ENCODE measurements around the gene ORC3. TPM values are rescaled to one million over a fixed set of nuclear protein-coding genes. Genes with fewer than 3 reads are reported as not detected.
A peak's percentile ranks its signal among the peaks of the same experiment; 100 is the strongest.
"Not testable (repeated sequence)": the region's sequence is repeated elsewhere in the genome, so short reads cannot be mapped to it uniquely, and the experiment has no call there.

Gene ORC3
- total RNA-seq, 4 donors from 2014 or later, result 11.4 to 21.6 (median 13.9) TPM

DNA sequence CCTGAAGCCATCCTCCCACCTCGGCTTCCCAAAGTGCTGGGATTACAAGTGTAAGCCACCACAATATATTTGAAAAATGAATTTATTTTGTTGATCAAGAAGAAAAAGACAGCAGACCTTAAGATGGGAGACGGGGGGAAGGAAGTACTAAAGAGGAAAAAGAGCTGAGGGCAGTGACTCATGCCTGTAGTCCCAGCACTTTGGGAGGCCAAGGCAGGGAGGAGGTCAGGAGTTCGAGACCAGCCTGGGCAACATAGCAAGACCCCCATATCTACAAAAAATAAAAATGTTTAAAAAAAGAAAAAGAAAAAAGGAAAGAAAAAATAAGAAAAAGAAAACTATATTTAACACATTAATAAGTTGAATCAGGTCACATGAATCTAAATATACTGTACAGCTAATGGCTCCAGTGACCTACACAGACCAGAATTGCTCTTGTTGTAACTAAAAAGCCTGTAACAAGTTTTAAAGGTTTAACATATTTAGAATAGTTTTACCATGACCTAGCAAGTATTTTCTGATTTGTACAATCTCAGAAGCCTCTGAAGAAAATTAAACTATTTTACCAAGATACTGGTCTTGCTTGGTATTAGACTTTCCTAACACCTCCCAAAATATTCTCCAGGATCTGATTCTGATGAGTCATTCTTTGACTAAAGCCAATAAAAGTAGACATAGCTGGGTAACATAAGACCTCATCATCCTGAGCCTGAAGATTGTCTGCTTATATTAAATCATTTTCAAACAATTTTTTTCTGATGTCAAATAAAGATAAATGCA, 116.4 kb downstream of the ORC3 start:
- TF ChIP-seq CTCF (IDR thresholded peaks at IDR 0.05), result no peak
- DNase-seq (ENCODE audit: low spot score) (no peak), ATAC-seq (ENCODE audit: low FRiP score) (peak; percentile 27)

DNA sequence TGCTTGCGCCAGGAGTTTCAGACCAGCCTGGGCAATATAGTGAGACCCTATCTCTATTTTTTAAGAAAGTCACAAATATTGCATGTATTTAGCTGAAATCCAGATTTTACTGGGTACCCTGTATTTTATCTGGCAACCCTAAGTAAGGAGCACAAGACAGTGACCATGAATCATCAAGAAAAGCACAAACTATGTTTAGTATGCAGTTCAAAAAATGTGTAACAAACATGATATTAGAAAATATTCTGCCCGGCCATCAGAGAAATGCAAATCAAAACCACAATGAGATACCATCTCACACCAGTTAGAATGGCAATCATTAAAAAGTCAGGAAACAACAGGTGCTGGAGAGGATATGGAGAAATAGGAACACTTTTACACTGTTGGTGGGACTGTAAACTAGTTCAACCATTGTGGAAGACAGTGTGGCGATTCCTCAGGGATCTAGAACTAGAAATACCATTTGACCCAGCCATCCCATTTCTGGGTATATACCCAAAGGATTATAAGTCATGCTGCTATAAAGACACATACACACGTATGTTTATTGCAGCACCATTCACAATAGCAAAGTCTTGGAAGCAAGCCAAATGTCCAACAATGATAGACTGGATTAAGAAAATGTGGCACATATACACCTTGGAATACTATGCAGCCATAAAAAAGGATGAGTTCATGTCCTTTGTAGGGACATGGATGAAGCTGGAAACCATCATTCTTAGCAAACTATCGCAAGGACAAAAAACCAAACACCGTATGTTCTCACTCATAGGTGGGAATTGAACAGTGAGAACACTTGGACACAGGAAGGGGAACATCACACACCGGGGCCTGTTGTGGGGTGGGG, 118.9 kb downstream of the ORC3 start:
- not testable (repeated sequence) for ATAC-seq (ENCODE audit: low FRiP score); DNase-seq (ENCODE audit: low spot score)

- ATAC-seq (ENCODE audit: low FRiP score), result no peak
- no peak for TF ChIP-seq CTCF (IDR thresholded peaks at IDR 0.05)
These were observed 120.2 kb downstream of the ORC3 start for GRCh38 chr6:87710090-87710489.

GRCh38 chr6:87712713-87713112, 122.8 kb downstream of the ORC3 start:
- not testable (repeated sequence) for DNase-seq (ENCODE audit: low spot score); ATAC-seq (ENCODE audit: low FRiP score)

More at GRCh38 chr6:87710090-87710489, 120.2 kb downstream of the ORC3 start:
- DNase-seq (ENCODE audit: low spot score), result no peak

DNA sequence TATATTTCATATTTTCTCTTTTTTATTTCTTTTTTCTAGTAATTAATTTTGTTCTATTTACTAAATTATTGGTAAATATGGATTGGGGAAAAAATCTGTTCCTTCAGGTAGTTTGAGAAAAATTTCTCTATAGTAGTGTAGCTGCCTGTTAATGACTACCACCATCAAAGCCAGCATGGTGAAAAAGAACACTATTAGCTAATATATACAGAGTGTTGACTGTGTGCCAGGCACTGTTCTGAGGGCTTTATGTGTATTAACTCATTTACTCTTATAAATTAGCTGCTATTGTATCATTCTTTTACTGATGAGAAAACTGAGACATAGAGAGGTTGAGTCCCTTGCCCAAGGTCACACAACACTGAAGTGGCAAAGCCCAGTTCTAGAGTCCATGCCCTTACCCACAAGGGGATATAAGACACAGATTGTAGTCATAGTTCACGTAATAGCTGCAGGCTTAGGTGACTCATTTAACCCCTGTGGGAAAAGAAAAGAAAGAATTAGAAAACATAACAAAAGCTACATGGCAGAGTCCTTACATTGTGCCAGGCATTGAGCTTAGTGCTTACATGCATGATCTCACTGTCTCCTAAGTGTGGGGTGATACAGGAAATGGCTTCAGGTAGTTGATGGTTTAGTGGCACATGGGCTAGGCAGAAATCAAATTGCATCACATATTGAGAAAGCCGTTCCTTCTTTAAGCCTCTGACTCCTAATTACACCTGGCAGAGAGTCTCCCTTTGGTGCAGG, 124.3 kb downstream of the ORC3 start:
- no peak for TF ChIP-seq CTCF (IDR thresholded peaks at IDR 0.05)
- ATAC-seq (ENCODE audit: low FRiP score), result no peak
- DNase-seq (ENCODE audit: low spot score), result no peak

Other genes starting within 250 kb of the ORC3 start
- gene C6orf163, start 245.3 kb upstream of the ORC3 start, total RNA-seq, result 1 to 10 TPM; 1.7 to 7.4 (median 2.0) TPM
- under 1 TPM in 1 of 4 donors, not detected in 3; 0.37 TPM for gene CFAP206, start 182.2 kb upstream of the ORC3 start, total RNA-seq
- gene SLC35A1, start 117.2 kb upstream of the ORC3 start, total RNA-seq, result 10 to 100 TPM; 12.0 to 20.0 (median 15.1) TPM
- 10 to 100 TPM; 21.8 to 43.2 (median 22.9) TPM for gene RARS2, start 148 bp upstream of the ORC3 start, total RNA-seq
- gene AKIRIN2, start 112.1 kb downstream of the ORC3 start, total RNA-seq, result 10 to 100 TPM; 22.9 to 41.6 (median 34.6) TPM